Epithelial cell of esophagus (primary cell): ENCODE results near the gene PSMD8.
"Not testable (repeated sequence)": the region's sequence is repeated elsewhere in the genome, so short reads cannot be mapped to it uniquely, and the experiment has no call there.

Source experiments
- DNase-seq: peaks from one replicate; pipeline ENCODE4 v3.0.0; 2010; ENCODE audit warnings: low read depth
- H3K4me3 ChIP-seq: 2 replicates; pipeline ENCODE4 v1.5.1; 2011; ENCODE audit warnings: mild to moderate bottlenecking, low read length, control low read depth
- TF ChIP-seq, protein P1 (sequence below): IDR thresholded peaks from 2 replicates; pipeline ENCODE4 v1.5.1; 2011; ENCODE audit warnings: low read depth, mild to moderate bottlenecking, low read length, control low read depth, inconsistent platforms; ENCODE audit not compliant: insufficient read depth; ENCODE audit errors: missing control alignments

The PSMD8 gene

DNA sequence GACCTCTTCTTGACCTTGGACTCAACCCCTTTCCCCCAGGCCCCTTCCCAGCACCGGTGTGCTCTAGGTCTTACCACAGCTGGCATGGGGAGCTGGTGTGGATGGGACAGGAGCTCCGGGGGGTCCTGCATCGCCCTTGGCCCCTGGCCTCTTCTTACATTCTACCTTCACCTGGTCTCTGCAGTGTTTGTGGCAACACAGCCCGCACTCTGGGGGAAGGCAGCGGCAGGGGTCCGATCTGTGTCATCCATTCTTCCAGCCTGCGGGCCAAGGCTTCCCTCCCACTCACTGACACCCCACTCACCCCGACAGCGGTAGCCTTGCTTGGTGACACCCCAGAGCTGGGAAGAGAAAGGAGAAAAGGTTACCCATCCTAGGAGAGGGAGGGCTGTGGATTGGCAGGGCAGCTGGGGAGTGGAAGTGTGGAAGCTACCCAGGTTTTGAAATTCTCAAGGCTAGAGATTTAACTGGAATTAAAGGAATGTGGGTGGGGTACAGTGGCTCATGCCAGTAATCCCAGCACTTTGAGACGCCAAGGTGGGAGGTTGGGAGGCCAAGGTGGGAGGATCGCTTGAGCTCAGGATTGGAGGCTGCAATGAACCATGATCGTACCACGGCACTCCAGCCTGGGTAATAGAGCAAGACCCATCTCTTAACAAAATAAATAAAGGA, 36.8 kb downstream of the PSMD8 start:
- H3K4me3 ChIP-seq, result no peak overlapping the region
- DNase-seq, result no peak
- TF ChIP-seq, protein P1, sequence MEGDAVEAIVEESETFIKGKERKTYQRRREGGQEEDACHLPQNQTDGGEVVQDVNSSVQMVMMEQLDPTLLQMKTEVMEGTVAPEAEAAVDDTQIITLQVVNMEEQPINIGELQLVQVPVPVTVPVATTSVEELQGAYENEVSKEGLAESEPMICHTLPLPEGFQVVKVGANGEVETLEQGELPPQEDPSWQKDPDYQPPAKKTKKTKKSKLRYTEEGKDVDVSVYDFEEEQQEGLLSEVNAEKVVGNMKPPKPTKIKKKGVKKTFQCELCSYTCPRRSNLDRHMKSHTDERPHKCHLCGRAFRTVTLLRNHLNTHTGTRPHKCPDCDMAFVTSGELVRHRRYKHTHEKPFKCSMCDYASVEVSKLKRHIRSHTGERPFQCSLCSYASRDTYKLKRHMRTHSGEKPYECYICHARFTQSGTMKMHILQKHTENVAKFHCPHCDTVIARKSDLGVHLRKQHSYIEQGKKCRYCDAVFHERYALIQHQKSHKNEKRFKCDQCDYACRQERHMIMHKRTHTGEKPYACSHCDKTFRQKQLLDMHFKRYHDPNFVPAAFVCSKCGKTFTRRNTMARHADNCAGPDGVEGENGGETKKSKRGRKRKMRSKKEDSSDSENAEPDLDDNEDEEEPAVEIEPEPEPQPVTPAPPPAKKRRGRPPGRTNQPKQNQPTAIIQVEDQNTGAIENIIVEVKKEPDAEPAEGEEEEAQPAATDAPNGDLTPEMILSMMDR, result no peak

- not testable (repeated sequence) for H3K4me3 ChIP-seq, DNase-seq
Observed at GRCh38 chr19:38411898-38412297, 37.5 kb downstream of the PSMD8 start.

DNA sequence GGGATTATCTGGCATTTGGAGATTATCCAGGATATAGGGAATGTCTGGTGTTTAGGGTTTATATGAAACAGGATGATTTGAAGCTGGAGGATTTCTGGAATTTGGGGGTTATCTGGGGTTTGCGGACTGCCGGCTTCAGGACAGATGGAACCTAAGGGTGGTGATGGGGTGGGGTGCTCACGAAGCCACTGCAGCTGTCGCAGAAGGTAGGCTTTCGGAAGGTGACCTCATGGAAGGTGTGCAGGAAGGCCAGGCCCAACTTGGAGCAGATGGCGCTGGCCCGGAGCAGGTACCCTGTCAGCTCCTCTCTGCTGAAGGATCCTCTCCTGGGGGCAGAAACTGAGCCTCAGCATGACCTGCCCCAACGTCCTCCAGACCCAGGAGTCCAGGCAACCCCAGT, 38.1 kb downstream of the PSMD8 start:
- H3K4me3 ChIP-seq, result no peak overlapping the region
- TF ChIP-seq, protein P1, result no peak
- DNase-seq, result no peak

- no peak overlapping the region for H3K4me3 ChIP-seq
- DNase-seq, result no peak
- TF ChIP-seq, protein P1, result no peak
Observed at GRCh38 chr19:38412961-38413360, 38.6 kb downstream of the PSMD8 start.

DNA sequence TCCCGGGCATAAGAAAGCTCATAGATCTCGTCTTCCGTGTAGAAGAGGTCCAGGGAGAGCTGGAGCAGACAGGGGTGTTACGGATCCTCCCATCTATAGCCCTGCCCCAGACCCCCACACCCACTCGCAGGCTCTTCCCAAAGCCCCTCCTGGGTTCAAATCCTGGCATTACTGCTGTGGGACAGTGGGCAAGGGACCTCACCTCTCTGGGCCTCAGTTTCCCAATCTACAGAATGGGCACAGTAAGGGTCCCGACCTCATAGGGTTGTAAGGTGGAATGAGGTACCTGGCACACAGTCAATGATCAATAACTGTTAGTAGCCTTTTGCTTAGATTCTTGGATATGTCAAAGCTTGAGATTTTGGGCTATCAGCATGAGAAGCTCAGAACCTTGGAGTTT, 39.0 kb downstream of the PSMD8 start:
- DNase-seq, result no peak
- TF ChIP-seq, protein P1, result no peak
- H3K4me3 ChIP-seq, result no peak overlapping the region

DNA sequence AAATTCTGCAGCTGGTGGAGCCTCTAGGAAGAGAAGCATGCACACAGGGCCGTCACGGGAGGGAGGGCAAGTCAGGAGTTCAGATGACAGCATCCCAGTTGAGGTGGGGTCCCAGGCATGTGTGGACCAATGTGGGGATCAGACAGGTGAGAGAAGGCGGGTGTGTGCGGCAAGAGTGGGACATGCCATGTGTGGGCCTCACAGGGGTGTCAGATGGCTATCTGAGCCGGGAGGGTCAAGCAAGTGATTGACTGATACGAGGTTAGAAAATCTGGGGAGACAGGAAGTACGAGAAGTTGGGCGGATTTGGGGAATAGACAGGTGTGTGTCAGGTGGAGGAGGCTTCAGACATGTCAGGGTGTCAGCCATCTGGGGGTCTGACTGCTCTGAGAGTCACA, 42.8 kb downstream of the PSMD8 start:
- DNase-seq, result no peak
- TF ChIP-seq, protein P1, result no peak
- H3K4me3 ChIP-seq, result no peak overlapping the region

DNA sequence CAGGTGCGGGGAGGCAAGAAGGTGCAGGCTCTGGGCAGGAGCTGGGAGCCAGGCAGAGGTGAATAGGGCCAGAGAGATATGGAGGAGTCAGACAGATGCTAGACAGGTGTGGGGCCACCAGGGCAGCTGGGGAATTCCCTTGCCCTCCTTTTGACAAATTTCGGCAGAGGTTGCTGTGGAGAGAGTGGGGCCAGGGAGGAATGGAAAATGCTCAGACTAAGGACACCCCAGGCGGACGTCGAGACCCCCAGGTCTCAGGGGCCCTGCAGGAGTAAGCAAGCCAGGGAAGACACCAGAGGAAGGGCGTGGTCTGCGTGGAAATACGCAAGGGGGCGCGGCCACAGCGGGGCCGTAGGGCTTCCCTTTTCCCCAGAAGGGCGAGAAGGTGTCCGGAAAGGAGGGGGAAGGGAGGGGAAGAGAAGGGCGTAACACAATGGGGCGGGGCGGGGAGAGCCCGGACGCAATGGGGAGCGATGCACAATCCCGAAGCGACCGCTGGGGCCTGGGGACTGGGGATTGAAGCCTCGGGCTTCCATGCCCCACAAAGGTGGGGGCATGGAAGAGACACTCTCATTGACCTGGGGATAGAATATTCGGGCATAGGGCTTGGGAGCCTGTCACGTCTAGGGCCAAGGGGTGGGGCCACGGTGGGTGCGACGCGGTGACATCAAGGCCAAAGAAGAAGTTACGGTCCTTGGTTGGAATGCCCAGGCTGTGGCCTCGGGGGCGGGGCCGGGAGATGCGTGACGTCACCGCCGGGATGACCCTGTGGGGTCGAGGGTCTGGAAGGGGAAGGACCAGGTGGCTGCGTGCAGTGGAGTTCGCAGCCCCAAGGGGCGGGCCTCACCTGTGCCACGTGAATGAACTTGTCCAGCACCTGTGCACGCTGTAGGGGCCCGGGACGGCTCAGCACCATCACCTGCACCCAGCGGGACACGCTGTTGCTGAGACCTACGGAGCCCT, 43.5 kb downstream of the PSMD8 start:
- DNase-seq, result peak; percentile 35
- peak overlapping the region; percentile 18 for H3K4me3 ChIP-seq
- TF ChIP-seq, protein P1, result peak; percentile 1
